H1 (cell line): ENCODE results near the gene MAP6. TPM values are rescaled to one million over a fixed set of nuclear protein-coding genes. Genes with fewer than 3 reads are reported as not detected.

Experiments used
- CTCF ChIA-PET: fragments of 300-600 bp; sonication (Branson Sonifier 250); formaldehyde crosslinking; loops from one replicate; lab custom pipeline; 2021; ENCODE audit not compliant: partially characterized antibody; lab: Charles Lee
- POLR2A ChIA-PET: fragments of 300-600 bp; sonication (Branson Sonifier 250); formaldehyde crosslinking; loops from one replicate; lab custom pipeline; 2021; ENCODE audit warnings: inconsistent platforms; ENCODE audit not compliant: partially characterized antibody; lab: Charles Lee
- DNase-seq, 2 experiments: peaks; one replicate each; pipeline versions ENCODE4 v3.0.0 to v3.0.0-alpha.2; 2010 to 2022; ENCODE audit warnings: low spot score in 2 of 2, low read depth in 1 of 2, mixed read lengths in 1 of 2
- FAIRE-seq: peaks from 2 replicates; lab custom pipeline; 2011; peaks lifted over from hg19 to GRCh38; lab: Jason Lieb, UNC
- H2AFZ ChIP-seq: 2 replicates; pipeline ENCODE4 v1.8.1; 2012; ENCODE audit warnings: low read length, inconsistent platforms
- H2AK5ac ChIP-seq: 2 replicates; pipeline ENCODE4 v1.6.1; 2013; ENCODE audit warnings: low read depth, low read length
- H2BK120ac ChIP-seq: replicated peaks from 2 replicates; pipeline ENCODE3; 2013; ENCODE audit warnings: low read depth, low read length, inconsistent platforms
- H2BK12ac ChIP-seq: 2 replicates; pipeline ENCODE4 v1.6.1; 2013; ENCODE audit warnings: low read depth, low read length
- H2BK15ac ChIP-seq: 2 replicates; pipeline ENCODE4 v1.6.1; 2013; ENCODE audit warnings: low read length
- H2BK20ac ChIP-seq: 2 replicates; pipeline ENCODE4 v1.6.1; 2013; ENCODE audit warnings: low read length
- H2BK5ac ChIP-seq: 2 replicates; pipeline ENCODE4 v1.6.1; 2013; ENCODE audit warnings: low read depth, low read length
- H3K14ac ChIP-seq: 2 replicates; pipeline ENCODE4 v1.6.1; 2013; ENCODE audit warnings: inconsistent platforms; ENCODE audit not compliant: insufficient read length
- H3K18ac ChIP-seq: 2 replicates; pipeline ENCODE4 v1.6.1; 2013; ENCODE audit warnings: low read length; ENCODE audit errors: extremely low read depth
- H3K23ac ChIP-seq: 2 replicates; pipeline ENCODE4 v1.6.1; 2013; ENCODE audit warnings: inconsistent platforms; ENCODE audit not compliant: insufficient read length
- H3K23me2 ChIP-seq: 2 replicates; pipeline ENCODE4 v1.6.1; 2013; ENCODE audit warnings: low read depth, low read length
- H3K27ac ChIP-seq: 2 replicates; pipeline ENCODE4 v1.6.1; 2011; ENCODE audit warnings: low read depth, low read length, inconsistent platforms
- H3K27me3 ChIP-seq, 4 experiments: replicated peaks in 1 of 4; 1 replicate in 1 of 4; 2 replicates in 3 of 4; pipeline versions ENCODE4 v1.6.1 to v1.8.1; 2011 to 2013; ENCODE audit warnings: low read length in 3 of 4, mild to moderate bottlenecking in 3 of 4, inconsistent platforms in 2 of 4, mixed read lengths in 2 of 4, moderate library complexity in 1 of 4; ENCODE audit not compliant: control insufficient read depth in 3 of 4, insufficient read depth in 3 of 4; ENCODE audit errors: extremely low read depth in 1 of 4
- H3K36me3 ChIP-seq, 4 experiments: 2 replicates each; pipeline versions ENCODE4 v1.6.1 to v1.8.1; 2011 to 2013; ENCODE audit warnings: mild to moderate bottlenecking in 4 of 4, low read length in 3 of 4, moderate library complexity in 2 of 4, control low read depth in 1 of 4, inconsistent platforms in 1 of 4; ENCODE audit not compliant: insufficient read depth in 4 of 4, control insufficient read depth in 2 of 4
- H3K4ac ChIP-seq: replicated peaks from 2 replicates; pipeline ENCODE3; 2013; ENCODE audit warnings: low read length, low read depth, mixed read lengths, inconsistent platforms; ENCODE audit not compliant: insufficient read length
- H3K4me1 ChIP-seq, 4 experiments: replicated peaks in 1 of 4; 1 replicate in 1 of 4; 2 replicates in 3 of 4; pipeline versions ENCODE4 v1.6.1 to v1.8.1; 2011 to 2013; ENCODE audit warnings: low read length in 3 of 4, inconsistent platforms in 2 of 4, mixed read lengths in 1 of 4; ENCODE audit not compliant: insufficient read depth in 4 of 4, control insufficient read depth in 3 of 4
- H3K4me2 ChIP-seq, 2 experiments: 2 replicates each; pipeline versions ENCODE4 v1.6.1 to v1.8.1; 2011 to 2013; ENCODE audit warnings: low read depth in 2 of 2, low read length in 2 of 2, control low read depth in 1 of 2, inconsistent platforms in 1 of 2, mild to moderate bottlenecking in 1 of 2; ENCODE audit not compliant: insufficient read depth in 1 of 2
- H3K4me3 ChIP-seq, 4 experiments: fragments of 200-600, 300-600 bp in 1 of 4; sonication (generic), shearing (Covaris generic), sonication (Bioruptor Twin) in 1 of 4; 2 replicates each; pipeline versions ENCODE4 v1.5.1 to v1.8.1; 2011 to 2016; ENCODE audit warnings: low read length in 4 of 4, low read depth in 3 of 4, control low read depth in 2 of 4, inconsistent platforms in 2 of 4, mild to moderate bottlenecking in 2 of 4, mixed read lengths in 1 of 4, moderate library complexity in 1 of 4; ENCODE audit not compliant: insufficient read depth in 2 of 4; ENCODE audit errors: extremely low read depth in 1 of 4
- H3K56ac ChIP-seq: replicated peaks from 2 replicates; pipeline ENCODE3; 2013; ENCODE audit warnings: low read depth, mild to moderate bottlenecking, mixed read lengths, low read length, inconsistent platforms; ENCODE audit not compliant: insufficient read length
- H3K79me1 ChIP-seq: 2 replicates; pipeline ENCODE4 v1.6.1; 2013; ENCODE audit warnings: low read depth, low read length, control low read depth
- H3K79me2 ChIP-seq, 2 experiments: 2 replicates each; pipeline versions ENCODE4 v1.6.1 to v1.8.1; 2012 to 2013; ENCODE audit warnings: low read length in 2 of 2, mild to moderate bottlenecking in 2 of 2, inconsistent platforms in 1 of 2; ENCODE audit not compliant: insufficient read depth in 2 of 2, control insufficient read depth in 1 of 2
- H3K9ac ChIP-seq, 4 experiments: replicated peaks in 1 of 4; 1 replicate in 1 of 4; 2 replicates in 3 of 4; pipeline versions ENCODE4 v1.6.1 to v1.8.1; 2011 to 2013; ENCODE audit warnings: low read depth in 3 of 4, low read length in 3 of 4, control low read depth in 2 of 4, mild to moderate bottlenecking in 2 of 4, moderate library complexity in 2 of 4, inconsistent platforms in 1 of 4; ENCODE audit errors: extremely low read depth in 1 of 4
- H3K9me3 ChIP-seq, 2 experiments: 2 replicates each; pipeline versions ENCODE4 v1.6.1 to v1.8.1; 2012 to 2013; ENCODE audit warnings: mild to moderate bottlenecking in 2 of 2, moderate library complexity in 2 of 2, control low read depth in 1 of 2, inconsistent platforms in 1 of 2, low read depth in 1 of 2, low read length in 1 of 2, mixed read lengths in 1 of 2; ENCODE audit not compliant: insufficient read depth in 2 of 2
- H4K20me1 ChIP-seq, 2 experiments: replicated peaks in 1 of 2; 2 replicates each; pipeline versions ENCODE3 to v1.8.1; 2011 to 2013; ENCODE audit warnings: inconsistent platforms in 2 of 2, low read length in 2 of 2, mild to moderate bottlenecking in 1 of 2; ENCODE audit not compliant: insufficient read depth in 2 of 2, control insufficient read depth in 1 of 2
- H4K5ac ChIP-seq: 2 replicates; pipeline ENCODE4 v1.6.1; 2013; ENCODE audit warnings: low read length, low read depth, mixed read lengths, inconsistent platforms; ENCODE audit not compliant: insufficient read length
- H4K8ac ChIP-seq: 2 replicates; pipeline ENCODE4 v1.8.0; 2013; ENCODE audit warnings: mild to moderate bottlenecking, moderate library complexity, low read length, inconsistent platforms; ENCODE audit not compliant: insufficient read depth; ENCODE audit errors: extremely low read depth
- H4K91ac ChIP-seq: replicated peaks from 2 replicates; pipeline ENCODE3; 2013; ENCODE audit warnings: low read length, mixed read lengths, inconsistent platforms; ENCODE audit not compliant: insufficient read length
- CTCF ChIP-seq, 3 experiments: IDR thresholded peaks; 1 replicate in 2 of 3; 2 replicates in 1 of 3; pipeline versions ENCODE4 v1.5.1 to v1.6.1; 2011; ENCODE audit warnings: low read length in 3 of 3, mild to moderate bottlenecking in 3 of 3, inconsistent platforms in 2 of 3, low read depth in 1 of 3, moderate library complexity in 1 of 3; ENCODE audit not compliant: insufficient read depth in 1 of 3; ENCODE audit errors: control extremely low read depth in 1 of 3
- PHF8 ChIP-seq: fragments of 200-600 bp; sonication (generic); conservative IDR thresholded peaks from 2 replicates; pipeline ENCODE4 v1.7.1; 2012; ENCODE audit warnings: low read depth, mild to moderate bottlenecking, inconsistent platforms, low read length, moderate library complexity
- POLR2A ChIP-seq, 2 experiments: IDR thresholded peaks; 1 replicate in 1 of 2; 2 replicates in 1 of 2; pipeline ENCODE4 v1.6.1; 2011; ENCODE audit warnings: low read depth in 2 of 2, low read length in 2 of 2, mild to moderate bottlenecking in 2 of 2; ENCODE audit errors: control extremely low read depth in 1 of 2
- WGBS, 2 experiments: shearing (Covaris generic) in 1 of 2; methylation state at CpG; one replicate each; pipeline versions ENCODE4 v1.1.6 to v1.1.7; 2013 to 2015; ENCODE audit warnings: low lambda C conversion rate in 2 of 2, mixed read lengths in 2 of 2, inconsistent platforms in 1 of 2, low coverage in 1 of 2, missing lambda C conversion rate in 1 of 2; ENCODE audit not compliant: insufficient replicate concordance in 2 of 2, insufficient coverage in 1 of 2, insufficient read length in 1 of 2; ENCODE audit errors: extremely low coverage in 1 of 2, missing lambda C conversion rate in 1 of 2; 5-methylcytosine and 5-hydroxymethylcytosine counted together
- polyA plus RNA-seq, 7 experiments: library from polyadenylated mRNA; depleted of rRNA in 3 of 7; stranded (reverse) in 5 of 7; unstranded in 2 of 7; fragments of >200 nt in 5 of 7; fragments of 200-250 nt in 2 of 7; gene quantifications; 1 replicate in 5 of 7; 2 replicates in 1 of 7; 4 replicates in 1 of 7; pipeline versions ENCODE4 v1.2.1 to v1.2.3, GENCODE V29; 2011 to 2013; ENCODE audit warnings: missing spikeins in 2 of 7, mixed read lengths in 2 of 7
- total RNA-seq: library from RNA; stranded (reverse); fragmentation: NEBNext Ultra II Directional; extraction: Animal tissue kit (Norgen Biotek cat#: 25700); gene quantifications from 2 replicates; pipeline ENCODE4 v1.2.1, GENCODE V29; 2021

The MAP6 gene
- total and polyA plus RNA-seq, 2 of the 8 experiments (the other 6 are each of a cell fraction or from before 2014, with no cell fraction given): 0.54 to 0.89 TPM

GRCh38 chr11:75560644-75561043, 108.2 kb downstream of the MAP6 start:
- POLR2A ChIA-PET: interaction anchor here (0.9 to 35.1 kb wide), 7 partner anchors 2 to 160 kb away, joined by 3 to 1120 read pairs (median 10); partner anchors contain the start of gene SERPINH1
- WGBS, 2 experiments: 94% methylated on average over 1 of the region's 1 CpG; no CpG with 5 or more reads in 1 of the 2 experiments
- Histone ChIP-seq H3K14ac (no peak overlapping the region), H2BK15ac (no peak overlapping the region; the same call in 1 of the 2 replicates), H4K5ac (no peak overlapping the region), H2BK12ac (peak overlapping the region; percentile 56; the same call in 1 of the 2 replicates), H2BK20ac (peak overlapping the region; percentile 62; the same call in 1 of the 2 replicates), H3K23ac (no peak overlapping the region), H3K23me2 (peaks cover 12% of the 10 kb centered on the region), H2AFZ (no peak overlapping the region), H3K18ac (no peak overlapping the region), H3K9me3 (no peaks in the 10 kb centered on the region), H4K91ac (peak overlapping the region; percentile 12), H3K4me3 (no peak overlapping the region), H4K20me1 (peaks cover 4% of the 10 kb centered on the region in 2 experiments), H3K27ac (no peak overlapping the region), H3K27me3 (no peaks in the 10 kb centered on the region), H3K4me2 (peak overlapping the region in 1 of 2 experiments; percentile 82; a peak in 1 of 4 replicates), H3K4ac (peak overlapping the region; percentile 28), H2BK5ac (0 out of 2 replicates have a peak overlapping the region, but pooled peaks have one; percentile 13), H2AK5ac (no peak overlapping the region; the same call in 1 of the 2 replicates), H3K79me2 (peaks cover 8 to 39% of the 10 kb centered on the region in 2 experiments), H3K4me1 (peaks cover 10 to 49% (median 38%) of the 10 kb centered on the region in 4 experiments), H3K56ac (no peak overlapping the region), H3K36me3 (peaks cover 0 to 5% (median 0%) of the 10 kb centered on the region in 4 experiments; a peak in 1 of 8 replicates), H3K79me1 (0 out of 2 replicates have a peak, but pooled peaks cover 3% of the 10 kb centered on the region), H3K9ac (no peak overlapping the region), H4K8ac (no peak overlapping the region), H2BK120ac (no peak overlapping the region)
- DNase-seq (no peak), FAIRE-seq (no peak)
- CTCF ChIA-PET: interaction anchor here (0.9 to 16.9 kb wide), 11 partner anchors 10 to 127 kb away, joined by 3 to 344 read pairs (median 7); no protein-coding TSS in a partner anchor
- TF ChIP-seq POLR2A (IDR thresholded peaks at IDR 0.05; ENCODE audit: control extremely low read depth in 1 of 2, low read depth in 2 of 2, low read length in 2 of 2) (no peak), CTCF (IDR thresholded peaks at IDR 0.05; ENCODE audit: control extremely low read depth in 1 of 3, insufficient read depth in 1 of 3, low read depth in 1 of 3, low read length in 3 of 3) (no peak), PHF8 (no peak)
